HL-60/S4 (cell line): Measurements from ENCODE around the gene GPR158.

Experiments
- in situ Hi-C: fragments of 300-500 bp; cut with MboI; formaldehyde crosslinking; loops from 2 replicates; pipeline ENCODE4 v1.14.3; 2022; ENCODE audit warnings: low sequenced_read_pairs

GPR158 gene

GRCh38 chr10:25498645-25499044 is 323.8 kb downstream of the GPR158 start:
- in situ Hi-C loops, result no loop called here

- in situ Hi-C loops, result no loop called here
Observed at GRCh38 chr10:25501912-25502311, 327.1 kb downstream of the GPR158 start.

- in situ Hi-C loops, result no loop called here
Observed at GRCh38 chr10:25502453-25502852, 327.7 kb downstream of the GPR158 start.

GRCh38 chr10:25504306-25504705 is 329.5 kb downstream of the GPR158 start:
- in situ Hi-C loops, result no loop called here

- in situ Hi-C loops, result no loop called here
Observed at GRCh38 chr10:25504838-25505237, 330.0 kb downstream of the GPR158 start.

- in situ Hi-C loops, result no loop called here
Observed at GRCh38 chr10:25505466-25505865, 330.7 kb downstream of the GPR158 start.

- in situ Hi-C loops, result no loop called here
Observed at GRCh38 chr10:25506821-25507335, 332.1 kb downstream of the GPR158 start.

GRCh38 chr10:25508112-25508815 is 333.5 kb downstream of the GPR158 start:
- in situ Hi-C loops, result no loop called here

- in situ Hi-C loops, result no loop called here
Observed at GRCh38 chr10:25509151-25509550, 334.4 kb downstream of the GPR158 start.

GRCh38 chr10:25522294-25522693 is 347.5 kb downstream of the GPR158 start:
- in situ Hi-C loops, result no loop called here

- in situ Hi-C loops, result no loop called here
Observed at GRCh38 chr10:25522946-25523608, 348.3 kb downstream of the GPR158 start.

- in situ Hi-C loops, result no loop called here
Observed at GRCh38 chr10:25530306-25530705, 355.5 kb downstream of the GPR158 start.

- in situ Hi-C loops, result no loop called here
Observed at GRCh38 chr10:25531457-25532061, 356.8 kb downstream of the GPR158 start.

GRCh38 chr10:25532213-25532612 is 357.4 kb downstream of the GPR158 start:
- in situ Hi-C loops, result no loop called here

- in situ Hi-C loops, result no loop called here
Observed at GRCh38 chr10:25536027-25536426, 361.2 kb downstream of the GPR158 start.

GRCh38 chr10:25547382-25547781 is 372.6 kb downstream of the GPR158 start:
- in situ Hi-C loops, result no loop called here

GRCh38 chr10:25552283-25552919 is 377.6 kb downstream of the GPR158 start:
- in situ Hi-C loops, result no loop called here

GRCh38 chr10:25555865-25556264 is 381.1 kb downstream of the GPR158 start:
- in situ Hi-C loops, result no loop called here

- in situ Hi-C loops, result no loop called here
Observed at GRCh38 chr10:25556457-25556856, 381.7 kb downstream of the GPR158 start.

GRCh38 chr10:25557136-25557535 is 382.3 kb downstream of the GPR158 start:
- in situ Hi-C loops, result no loop called here

GRCh38 chr10:25561758-25562157 is 387.0 kb downstream of the GPR158 start:
- in situ Hi-C loops, result no loop called here
